Activated T-cell treated with anti-CD3 and anti-CD28 coated beads for 48 hours (primary cell): ENCODE data around the gene TNS3.

Experiments used
- DNase-seq: peaks from one replicate; pipeline ENCODE4 v3.0.0-alpha.2; 2020; ENCODE audit warnings: low read depth

Gene TNS3

GRCh38 chr7:47521011-47521795 lies 60.7 kb downstream of the TNS3 start:
- DNase-seq, result no peak

- no peak for DNase-seq
Observed at GRCh38 chr7:47520406-47520805, 61.5 kb downstream of the TNS3 start.

- no peak for DNase-seq
Observed at GRCh38 chr7:47518827-47519226, 63.1 kb downstream of the TNS3 start.

GRCh38 chr7:47517821-47518480 lies 64.0 kb downstream of the TNS3 start:
- no peak for DNase-seq

GRCh38 chr7:47516985-47517600 lies 64.8 kb downstream of the TNS3 start:
- no peak for DNase-seq

- DNase-seq, result no peak
Observed at GRCh38 chr7:47516386-47516785, 65.5 kb downstream of the TNS3 start.

GRCh38 chr7:47515305-47515834 lies 66.5 kb downstream of the TNS3 start:
- no peak for DNase-seq

GRCh38 chr7:47514818-47515217 lies 67.1 kb downstream of the TNS3 start:
- DNase-seq, result no peak

GRCh38 chr7:47514367-47514766 lies 67.5 kb downstream of the TNS3 start:
- no peak for DNase-seq

GRCh38 chr7:47513741-47514241 lies 68.1 kb downstream of the TNS3 start:
- no peak for DNase-seq

GRCh38 chr7:47512481-47513176 lies 69.3 kb downstream of the TNS3 start:
- no peak for DNase-seq

GRCh38 chr7:47511699-47512370 lies 70.1 kb downstream of the TNS3 start:
- no peak for DNase-seq

- DNase-seq, result no peak
Observed at GRCh38 chr7:47510786-47511185, 71.1 kb downstream of the TNS3 start.

- no peak for DNase-seq
Observed at GRCh38 chr7:47510192-47510591, 71.7 kb downstream of the TNS3 start.

- no peak for DNase-seq
Observed at GRCh38 chr7:47509571-47509970, 72.3 kb downstream of the TNS3 start.

GRCh38 chr7:47508389-47509380 lies 73.2 kb downstream of the TNS3 start:
- DNase-seq, result no peak

- no peak for DNase-seq
Observed at GRCh38 chr7:47507522-47507921, 74.4 kb downstream of the TNS3 start.

GRCh38 chr7:47506382-47507339 lies 75.2 kb downstream of the TNS3 start:
- no peak for DNase-seq
